Nephron (organoid): Measurements from ENCODE around the gene TSPAN11.

ENCODE experiments used
- H3K27ac Mint-ChIP-seq, 3 experiments: 2 replicates each; pipeline ENCODE4 v1.8.0; 2020; ENCODE audit warnings: mixed read lengths in 3 of 3, mild to moderate bottlenecking in 2 of 3, moderate library complexity in 1 of 3
- H3K27me3 Mint-ChIP-seq: 2 replicates; pipeline ENCODE4 v1.8.0; 2021; ENCODE audit warnings: low read depth, mild to moderate bottlenecking, moderate library complexity, mixed read lengths
- H3K36me3 Mint-ChIP-seq: 2 replicates; pipeline ENCODE4 v1.8.0; 2020; ENCODE audit warnings: low read depth, mixed read lengths
- H3K4me1 Mint-ChIP-seq: 2 replicates; pipeline ENCODE4 v1.8.0; 2020; ENCODE audit warnings: mixed read lengths
- H3K4me3 Mint-ChIP-seq, 3 experiments: 2 replicates each; pipeline ENCODE4 v1.8.0; 2020; ENCODE audit warnings: mild to moderate bottlenecking in 3 of 3, mixed read lengths in 3 of 3, moderate library complexity in 2 of 3
- H3K9me3 Mint-ChIP-seq: 2 replicates; pipeline ENCODE4 v1.8.0; 2020; ENCODE audit warnings: mixed read lengths
- CTCF ChIP-seq, 3 experiments: fragments of 200-600 bp; sonication (generic); IDR thresholded peaks; one replicate each; pipeline ENCODE4 v1.5.0; 2021; ENCODE audit warnings: antibody characterized with exemption in 3 of 3; ENCODE audit not compliant: unreplicated experiment in 3 of 3

TSPAN11 gene

GRCh38 chr12:30996752-30997151, 70.2 kb downstream of the TSPAN11 start:
- Mint-ChIP-seq H3K4me3 (no peak overlapping the region), H3K36me3 (no peaks in the 10 kb centered on the region), H3K27ac (no peak overlapping the region), H3K27me3 (peaks cover 8% of the 10 kb centered on the region), H3K4me1 (no peaks in the 10 kb centered on the region), H3K9me3 (no peaks in the 10 kb centered on the region)
- no peak for TF ChIP-seq CTCF (IDR thresholded peaks at IDR 0.05; ENCODE audit: unreplicated experiment in 3 of 3)

- no peak for TF ChIP-seq CTCF (IDR thresholded peaks at IDR 0.05; ENCODE audit: unreplicated experiment in 3 of 3)
- no peaks in the 10 kb centered on the region for H3K4me1 Mint-ChIP-seq
- H3K27me3 Mint-ChIP-seq: peaks cover 8% of the 10 kb centered on the region
- no peak overlapping the region for H3K4me3 Mint-ChIP-seq
- H3K9me3 Mint-ChIP-seq: no peaks in the 10 kb centered on the region
- H3K27ac Mint-ChIP-seq: no peak overlapping the region
- H3K36me3 Mint-ChIP-seq: no peaks in the 10 kb centered on the region
Observed at GRCh38 chr12:30997685-30998440, 71.3 kb downstream of the TSPAN11 start.

DNA sequence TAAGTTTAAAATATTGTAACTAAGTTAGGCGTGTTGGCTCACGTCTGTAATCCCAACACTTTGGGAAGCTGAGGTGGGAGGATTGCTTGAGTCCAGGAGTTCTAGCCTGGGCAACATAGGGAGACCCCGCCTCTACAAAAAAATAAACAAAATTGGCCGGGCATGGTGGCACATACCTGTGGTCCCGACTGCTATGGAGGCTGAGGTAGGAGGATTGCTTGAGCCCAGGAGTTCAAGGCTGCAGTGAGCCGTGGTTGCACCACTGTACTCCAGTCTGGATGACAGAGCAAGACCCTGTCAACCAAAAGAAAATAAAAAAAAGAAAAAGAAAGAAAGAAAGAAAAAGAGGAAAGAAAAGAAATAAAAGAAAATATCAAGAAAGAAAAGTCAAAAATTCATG, 72.5 kb downstream of the TSPAN11 start:
- Mint-ChIP-seq H3K4me3 (no peak overlapping the region), H3K36me3 (no peaks in the 10 kb centered on the region)

GRCh38 chr12:30999723-31000122, 73.2 kb downstream of the TSPAN11 start:
- TF ChIP-seq CTCF (IDR thresholded peaks at IDR 0.05; ENCODE audit: unreplicated experiment in 3 of 3): no peak
- Mint-ChIP-seq H3K27me3 (peaks cover 4% of the 10 kb centered on the region), H3K4me1 (no peaks in the 10 kb centered on the region), H3K9me3 (no peaks in the 10 kb centered on the region), H3K36me3 (no peaks in the 10 kb centered on the region), H3K27ac (no peak overlapping the region), H3K4me3 (no peak overlapping the region)

More for the DNA sequence above, 72.5 kb downstream of the TSPAN11 start:
- TF ChIP-seq CTCF (IDR thresholded peaks at IDR 0.05; ENCODE audit: unreplicated experiment in 3 of 3): no peak
- H3K9me3 Mint-ChIP-seq: no peaks in the 10 kb centered on the region
- H3K27me3 Mint-ChIP-seq: peaks cover 4% of the 10 kb centered on the region
- H3K27ac Mint-ChIP-seq: no peak overlapping the region
- no peaks in the 10 kb centered on the region for H3K4me1 Mint-ChIP-seq

- no peaks in the 10 kb centered on the region for H3K4me1 Mint-ChIP-seq
- no peak overlapping the region for H3K4me3 Mint-ChIP-seq
- H3K27ac Mint-ChIP-seq: no peak overlapping the region
- no peak for TF ChIP-seq CTCF (IDR thresholded peaks at IDR 0.05; ENCODE audit: unreplicated experiment in 3 of 3)
- H3K27me3 Mint-ChIP-seq: peaks cover 4% of the 10 kb centered on the region
- no peaks in the 10 kb centered on the region for H3K36me3 Mint-ChIP-seq
- H3K9me3 Mint-ChIP-seq: no peaks in the 10 kb centered on the region
Observed at GRCh38 chr12:31000751-31001150, 74.2 kb downstream of the TSPAN11 start.
